Upper lobe of left lung (tissue), 4 donors: ENCODE data around the gene NCOA1.

Experiments
- POLR2A ChIP-seq, 4 donors: fragments of 450-650 bp; IDR thresholded peaks; one replicate each; pipeline ENCODE4 v1.5.1; 2016 to 2017; ENCODE audit warnings: antibody characterized with exemption in 4 of 4, mild to moderate bottlenecking in 2 of 4
- POLR2AphosphoS5 ChIP-seq, 2 donors: sonication (generic); formaldehyde crosslinking; IDR thresholded peaks; one replicate each; pipeline ENCODE4 v1.5.1; 2017; ENCODE audit warnings: antibody characterized with exemption in 2 of 2
- TF ChIP-seq, protein P1 (sequence below), 6 experiments: fragments of 450-650 bp in 4 of 6; fragments of 200-600 bp in 2 of 6; sonication (generic) in 2 of 6; IDR thresholded peaks; one replicate each; pipeline ENCODE4 v1.5.1; 2016 to 2019; ENCODE audit warnings: antibody characterized with exemption in 6 of 6

DNA sequence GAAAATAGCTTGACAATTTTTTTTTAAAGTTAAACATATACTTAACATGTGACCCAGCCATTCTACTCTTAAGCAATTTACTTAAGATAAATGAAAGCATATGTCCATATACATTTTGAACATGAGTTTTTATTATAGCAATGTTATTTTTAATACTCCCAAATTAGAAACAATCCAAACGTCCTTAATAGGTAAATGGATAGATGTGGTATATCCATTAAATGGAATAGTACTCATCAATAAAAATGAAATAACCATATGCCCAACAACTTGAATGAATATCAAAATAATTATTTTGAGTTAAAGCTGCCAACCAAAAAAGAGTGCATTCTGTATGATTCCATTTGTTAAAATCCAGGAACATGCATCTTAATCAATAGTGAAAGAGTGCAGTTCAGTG lies 29.1 kb downstream of the NCOA1 start:
- TF ChIP-seq POLR2AphosphoS5 (IDR thresholded peaks at IDR 0.05) (no peak), POLR2A (IDR thresholded peaks at IDR 0.05) (no peak)
- TF ChIP-seq, protein P1, sequence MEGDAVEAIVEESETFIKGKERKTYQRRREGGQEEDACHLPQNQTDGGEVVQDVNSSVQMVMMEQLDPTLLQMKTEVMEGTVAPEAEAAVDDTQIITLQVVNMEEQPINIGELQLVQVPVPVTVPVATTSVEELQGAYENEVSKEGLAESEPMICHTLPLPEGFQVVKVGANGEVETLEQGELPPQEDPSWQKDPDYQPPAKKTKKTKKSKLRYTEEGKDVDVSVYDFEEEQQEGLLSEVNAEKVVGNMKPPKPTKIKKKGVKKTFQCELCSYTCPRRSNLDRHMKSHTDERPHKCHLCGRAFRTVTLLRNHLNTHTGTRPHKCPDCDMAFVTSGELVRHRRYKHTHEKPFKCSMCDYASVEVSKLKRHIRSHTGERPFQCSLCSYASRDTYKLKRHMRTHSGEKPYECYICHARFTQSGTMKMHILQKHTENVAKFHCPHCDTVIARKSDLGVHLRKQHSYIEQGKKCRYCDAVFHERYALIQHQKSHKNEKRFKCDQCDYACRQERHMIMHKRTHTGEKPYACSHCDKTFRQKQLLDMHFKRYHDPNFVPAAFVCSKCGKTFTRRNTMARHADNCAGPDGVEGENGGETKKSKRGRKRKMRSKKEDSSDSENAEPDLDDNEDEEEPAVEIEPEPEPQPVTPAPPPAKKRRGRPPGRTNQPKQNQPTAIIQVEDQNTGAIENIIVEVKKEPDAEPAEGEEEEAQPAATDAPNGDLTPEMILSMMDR (IDR thresholded peaks at IDR 0.05): no peak
